Naive B cell (primary cell): ENCODE data around the gene ATIC. TPM values are rescaled to one million over a fixed set of nuclear protein-coding genes. Genes with fewer than 3 reads are reported as not detected.

ENCODE experiments used
- ATAC-seq, 2 donors: fragments of 150-1000 bp; cut with Tn5 transposase; 2 replicates each; pipeline ENCODE4 v1.10.0; 2021; ENCODE audit warnings: low read depth in 2 of 2, mild to moderate bottlenecking in 2 of 2, moderate library complexity in 2 of 2
- DNase-seq: peaks from one replicate; pipeline ENCODE4 v3.0.0; 2022
- H3K27ac Mint-ChIP-seq, 6 donors: one replicate each; pipeline ENCODE4 v1.8.0; 2020 to 2022; ENCODE audit warnings: mild to moderate bottlenecking in 6 of 6, mixed read lengths in 6 of 6, moderate library complexity in 5 of 6, inconsistent platforms in 2 of 6
- H3K27me3 Mint-ChIP-seq, 3 donors: one replicate each; pipeline ENCODE4 v1.8.0; 2021 to 2022; ENCODE audit warnings: mixed read lengths in 3 of 3, mild to moderate bottlenecking in 1 of 3
- H3K36me3 Mint-ChIP-seq, 2 donors: one replicate each; pipeline ENCODE4 v1.8.0; 2020 to 2022; ENCODE audit warnings: mixed read lengths in 2 of 2, inconsistent platforms in 1 of 2, mild to moderate bottlenecking in 1 of 2
- H3K4me1 Mint-ChIP-seq, 3 donors: one replicate each; pipeline ENCODE4 v1.8.0; 2020 to 2022; ENCODE audit warnings: mixed read lengths in 3 of 3, inconsistent platforms in 1 of 3, mild to moderate bottlenecking in 1 of 3, moderate library complexity in 1 of 3
- H3K4me3 Mint-ChIP-seq, 8 donors: one replicate each; pipeline ENCODE4 v1.8.0; 2020 to 2022; ENCODE audit warnings: mild to moderate bottlenecking in 8 of 8, mixed read lengths in 8 of 8, moderate library complexity in 8 of 8, inconsistent platforms in 2 of 8
- H3K9me3 Mint-ChIP-seq, 7 donors: one replicate each; pipeline ENCODE4 v1.8.0; 2020 to 2022; ENCODE audit warnings: mixed read lengths in 7 of 7, mild to moderate bottlenecking in 5 of 7, inconsistent platforms in 2 of 7, moderate library complexity in 1 of 7
- polyA plus RNA-seq, 6 donors: library from polyadenylated mRNA; unstranded; fragments of 300-500 nt; fragmentation: Illumina TruSeq; gene quantifications; one replicate each; pipeline ENCODE4 v1.2.3, GENCODE V29; 2021; ENCODE audit warnings: low read depth in 6 of 6

Gene ATIC
- polyA plus RNA-seq, 6 donors from 2014 or later = 103 to 161 (median 141) TPM

- Mint-ChIP-seq H3K4me3 (no peak overlapping the region), H3K9me3 (no peaks in the 10 kb centered on the region), H3K36me3 (peaks cover 20 to 25% of the 10 kb centered on the region in 2 donors), H3K27me3 (no peaks in the 10 kb centered on the region), H3K4me1 (peaks cover 8 to 17% (median 17%) of the 10 kb centered on the region in 3 donors), H3K27ac (peak overlapping the region in 1 of 6 donors; percentile 26)
- DNase-seq = no peak
- ATAC-seq = no peak
These were observed 8.8 kb downstream of the ATIC start for GRCh38 chr2:215320679-215321078.

DNA sequence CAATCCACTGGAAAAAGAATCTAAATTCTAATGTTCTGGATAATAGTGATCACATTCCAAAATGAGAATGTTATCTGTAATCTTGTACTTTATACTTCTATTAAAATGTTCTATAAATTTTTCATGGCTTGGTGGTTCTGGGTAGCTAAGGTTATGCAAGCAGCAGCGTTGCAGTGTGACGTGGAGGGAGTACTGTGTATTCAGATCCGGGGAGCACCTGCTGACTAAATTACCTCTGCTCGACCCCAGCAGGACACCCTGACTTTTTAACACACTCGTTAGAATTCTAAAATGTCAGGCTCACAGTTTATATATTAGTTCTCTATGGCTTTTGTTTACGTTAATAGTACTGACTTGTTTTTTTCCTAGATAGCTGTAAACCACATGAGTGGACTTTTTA lies 13.0 kb downstream of the ATIC start:
- ATAC-seq = no peak
- Mint-ChIP-seq H3K9me3 (no peaks in the 10 kb centered on the region), H3K27me3 (no peaks in the 10 kb centered on the region), H3K4me1 (peaks cover 3 to 22% (median 20%) of the 10 kb centered on the region in 3 donors), H3K27ac (peak overlapping the region in 3 of 6 donors; percentile 10 to 81 (median 25)), H3K36me3 (peaks cover 22 to 51% of the 10 kb centered on the region in 2 donors), H3K4me3 (no peak overlapping the region)
- no peak for DNase-seq

DNA sequence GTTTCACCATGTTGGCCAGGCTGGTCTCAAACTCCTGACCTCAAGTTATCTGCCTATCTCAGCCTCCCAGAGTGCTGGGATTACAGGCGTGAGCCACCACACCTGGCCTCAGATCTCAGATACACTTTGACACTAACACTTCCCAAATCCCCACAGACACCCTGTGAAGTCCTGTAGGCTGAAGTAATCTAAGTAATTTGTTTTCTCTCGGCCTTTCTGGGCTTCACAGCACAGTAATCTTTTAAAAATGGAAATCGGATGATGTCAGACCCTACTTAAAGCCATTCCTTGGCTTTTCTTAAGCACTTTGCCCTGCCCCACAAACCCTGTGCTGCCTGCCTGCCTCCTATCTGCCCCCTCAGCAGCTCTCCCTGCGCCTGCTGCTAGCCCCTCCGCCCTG lies 16.2 kb downstream of the ATIC start:
- Mint-ChIP-seq H3K9me3 (no peaks in the 10 kb centered on the region), H3K27me3 (no peaks in the 10 kb centered on the region), H3K4me3 (no peak overlapping the region), H3K27ac (peak overlapping the region in 2 of 6 donors; percentile 40 to 90), H3K36me3 (peaks cover 24 to 46% of the 10 kb centered on the region in 2 donors), H3K4me1 (peaks cover 14 to 26% (median 24%) of the 10 kb centered on the region in 3 donors)
- ATAC-seq (no peak), DNase-seq (no peak)

GRCh38 chr2:215332872-215333595 lies 21.2 kb downstream of the ATIC start:
- no peaks in the 10 kb centered on the region for H3K27me3 Mint-ChIP-seq
- DNase-seq (no peak), ATAC-seq (peak; percentile 82 to 85)
- peak overlapping the region in 1 of 8 donors; percentile 69 for H3K4me3 Mint-ChIP-seq
- H3K27ac Mint-ChIP-seq = peak overlapping the region in 5 of 6 donors; percentile 0 to 94 (median 60)
- H3K36me3 Mint-ChIP-seq = peaks cover 38 to 54% of the 10 kb centered on the region in 2 donors
- H3K4me1 Mint-ChIP-seq = peaks cover 13 to 20% (median 18%) of the 10 kb centered on the region in 3 donors
- no peaks in the 10 kb centered on the region for H3K9me3 Mint-ChIP-seq

- no peaks in the 10 kb centered on the region for H3K4me1 Mint-ChIP-seq
- H3K9me3 Mint-ChIP-seq = no peaks in the 10 kb centered on the region
- no peak overlapping the region for H3K27ac Mint-ChIP-seq
- H3K27me3 Mint-ChIP-seq = no peaks in the 10 kb centered on the region
- H3K4me3 Mint-ChIP-seq = no peak overlapping the region
- ATAC-seq (no peak), DNase-seq (no peak)
- H3K36me3 Mint-ChIP-seq = peaks cover 31 to 32% of the 10 kb centered on the region in 2 donors
These were observed 27.2 kb downstream of the ATIC start for GRCh38 chr2:215338883-215339679.

DNA sequence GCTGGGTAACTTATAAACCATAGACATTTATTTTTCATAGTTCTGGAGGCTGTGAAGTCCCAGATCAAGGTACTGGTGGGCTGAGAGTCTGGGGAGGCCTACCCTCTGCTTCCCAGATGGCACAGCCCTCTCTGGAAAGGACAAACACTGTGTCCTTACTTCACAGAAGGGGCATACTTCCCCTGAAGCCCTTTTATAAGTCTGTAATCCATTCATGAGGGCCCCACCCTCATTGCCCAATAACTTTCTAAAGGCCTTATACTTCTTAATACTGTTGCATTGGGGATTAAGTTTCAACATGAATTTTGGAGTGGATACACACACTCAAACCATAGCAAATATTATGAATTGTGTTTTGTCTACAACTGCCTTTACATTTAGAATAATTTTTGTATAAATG lies 36.0 kb downstream of the ATIC start:
- Mint-ChIP-seq H3K4me3 (no peak overlapping the region), H3K9me3 (no peaks in the 10 kb centered on the region), H3K4me1 (no peaks in the 10 kb centered on the region), H3K36me3 (peaks cover 18 to 51% of the 10 kb centered on the region in 2 donors), H3K27ac (no peak overlapping the region), H3K27me3 (no peaks in the 10 kb centered on the region)
- DNase-seq = no peak
- no peak for ATAC-seq

- DNase-seq = no peak
- Mint-ChIP-seq H3K4me1 (no peaks in the 10 kb centered on the region), H3K27ac (peak overlapping the region in 1 of 6 donors; percentile 7), H3K9me3 (no peaks in the 10 kb centered on the region), H3K36me3 (peaks cover 23 to 24% of the 10 kb centered on the region in 2 donors), H3K27me3 (no peaks in the 10 kb centered on the region), H3K4me3 (no peak overlapping the region)
- ATAC-seq = no peak
These were observed 40.7 kb downstream of the ATIC start for GRCh38 chr2:215352602-215353001.

DNA sequence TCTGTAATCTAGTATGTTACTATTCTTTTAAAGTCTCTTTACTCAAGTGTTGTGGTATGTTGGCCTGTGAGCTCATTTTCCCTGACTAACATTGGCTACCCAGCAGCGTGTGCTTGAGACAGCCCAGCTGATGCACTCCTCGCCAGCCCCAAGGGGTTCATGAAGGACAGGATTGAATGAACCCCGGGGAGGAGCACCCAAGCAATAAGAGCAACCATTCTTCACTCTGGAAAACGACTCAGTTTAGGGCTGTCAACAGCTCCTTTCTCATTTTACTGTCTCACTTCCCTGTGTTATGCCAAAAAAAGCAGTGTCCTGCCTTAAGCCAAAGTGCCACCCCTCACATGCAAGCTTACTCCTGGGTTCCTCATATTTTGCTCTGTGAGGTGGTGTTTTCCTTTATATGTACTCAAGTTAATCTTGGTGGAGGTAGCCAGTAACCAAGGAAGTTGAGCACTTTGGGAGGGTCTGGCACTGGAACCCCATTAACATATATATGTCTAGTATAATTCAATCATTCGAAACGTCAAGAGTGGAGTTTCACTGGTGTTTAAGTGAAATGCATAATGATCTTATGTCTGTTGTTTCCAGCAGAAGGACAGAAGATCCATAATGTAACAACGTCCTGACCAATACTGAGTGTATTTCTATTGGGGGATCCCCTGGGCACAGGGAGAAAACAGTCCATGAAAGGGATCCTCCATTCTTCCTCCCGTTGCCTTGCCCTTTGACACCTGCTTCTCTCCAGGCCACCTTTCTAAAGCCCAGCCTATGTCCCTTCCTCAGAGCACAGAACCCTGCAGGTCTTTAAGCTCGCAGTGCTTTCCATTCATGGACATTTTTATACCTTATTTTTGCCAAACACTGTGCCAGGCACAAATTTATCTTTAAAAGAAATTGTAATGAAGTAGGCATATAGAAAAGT lies 43.2 kb downstream of the ATIC start:
- DNase-seq (no peak), ATAC-seq (no peak)
- Mint-ChIP-seq H3K4me3 (no peak overlapping the region), H3K4me1 (no peaks in the 10 kb centered on the region), H3K36me3 (peaks cover 11 to 23% of the 10 kb centered on the region in 2 donors), H3K27me3 (no peaks in the 10 kb centered on the region), H3K9me3 (no peaks in the 10 kb centered on the region), H3K27ac (no peak overlapping the region)

DNA sequence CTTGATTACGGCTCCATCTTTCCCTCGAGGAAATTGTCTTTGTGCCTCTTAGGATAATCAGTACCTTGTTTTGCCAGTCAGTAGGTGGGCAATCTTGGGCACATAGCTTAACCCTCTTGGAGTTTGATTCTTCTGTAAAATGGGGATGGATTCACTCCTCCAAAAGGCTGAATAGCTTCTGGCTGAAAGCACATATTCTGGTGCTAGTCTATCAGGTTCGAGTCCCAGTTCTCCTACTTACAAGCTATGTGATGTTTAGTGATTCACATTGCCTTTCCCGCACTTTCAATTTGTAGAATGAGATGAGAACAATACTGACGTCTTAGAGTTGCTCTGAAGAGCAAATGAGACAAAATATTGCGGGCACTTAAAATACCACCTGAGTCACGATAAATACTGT lies 43.9 kb downstream of the ATIC start:
- DNase-seq (no peak), ATAC-seq (no peak)
- Mint-ChIP-seq H3K4me1 (no peaks in the 10 kb centered on the region), H3K27ac (no peak overlapping the region), H3K27me3 (no peaks in the 10 kb centered on the region), H3K4me3 (no peak overlapping the region), H3K36me3 (peaks cover 11 to 18% of the 10 kb centered on the region in 2 donors), H3K9me3 (no peaks in the 10 kb centered on the region)

DNA sequence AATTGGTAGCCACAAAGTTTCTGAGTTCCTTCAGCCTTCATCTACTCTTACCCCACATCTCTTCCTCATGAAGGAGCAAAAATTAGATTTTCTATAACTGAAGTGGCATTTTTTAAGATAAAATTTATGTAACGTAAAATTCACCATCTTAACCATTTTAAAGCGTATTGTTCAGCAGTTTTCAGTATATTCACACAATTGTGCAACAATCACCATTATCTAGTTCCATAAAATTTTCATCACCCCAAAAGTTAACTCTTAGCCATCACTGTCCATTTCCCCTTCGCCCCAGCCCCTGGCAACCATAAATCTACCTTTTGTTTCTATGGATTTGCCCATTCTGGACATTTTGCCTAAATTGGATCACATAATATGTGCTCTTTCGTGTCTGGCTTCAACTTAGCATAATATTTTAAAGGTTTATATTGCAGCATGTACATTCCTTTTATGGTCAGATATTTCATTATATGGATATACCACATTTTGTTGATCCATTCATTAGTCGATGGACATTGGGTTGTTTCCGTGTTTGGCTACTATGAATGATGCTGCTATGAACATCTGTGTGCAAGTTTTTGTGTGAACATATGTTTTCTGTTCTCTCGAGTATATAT lies 44.6 kb downstream of the ATIC start:
- H3K27me3 Mint-ChIP-seq = no peaks in the 10 kb centered on the region
- H3K4me1 Mint-ChIP-seq = no peaks in the 10 kb centered on the region
- peaks cover 13 to 18% of the 10 kb centered on the region in 2 donors for H3K36me3 Mint-ChIP-seq
- H3K4me3 Mint-ChIP-seq = no peak overlapping the region
- DNase-seq (no peak), ATAC-seq (no peak)
- H3K9me3 Mint-ChIP-seq = no peaks in the 10 kb centered on the region
- no peak overlapping the region for H3K27ac Mint-ChIP-seq

DNA sequence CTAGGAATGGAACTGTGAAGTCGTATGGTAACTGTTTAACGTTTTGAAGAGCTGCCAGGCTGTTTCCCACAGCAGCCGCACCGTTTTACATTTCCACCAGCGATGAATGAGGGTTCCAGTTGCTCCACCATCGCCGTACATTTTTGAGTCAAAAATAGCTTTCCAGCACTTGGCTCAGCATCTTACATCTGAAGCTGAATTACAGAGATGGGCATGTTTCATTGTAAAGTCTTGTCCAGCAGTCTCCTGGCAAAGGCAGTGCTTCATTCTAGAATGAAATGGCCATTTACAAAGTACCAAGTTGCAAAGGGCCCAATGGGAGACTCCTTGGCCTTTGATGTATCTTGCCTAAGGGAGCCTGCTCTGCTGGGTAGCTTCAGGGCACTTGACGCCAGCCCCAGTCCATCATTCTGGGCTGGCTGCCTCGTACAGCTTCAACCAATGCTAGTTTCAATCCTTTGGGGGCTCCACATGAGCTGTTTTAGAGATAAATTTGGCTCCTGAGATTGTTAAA lies 45.1 kb downstream of the ATIC start:
- Mint-ChIP-seq H3K36me3 (peaks cover 14 to 20% of the 10 kb centered on the region in 2 donors), H3K27me3 (no peaks in the 10 kb centered on the region), H3K9me3 (no peaks in the 10 kb centered on the region), H3K4me1 (no peaks in the 10 kb centered on the region), H3K4me3 (no peak overlapping the region), H3K27ac (no peak overlapping the region)
- no peak for DNase-seq
- no peak for ATAC-seq

DNA sequence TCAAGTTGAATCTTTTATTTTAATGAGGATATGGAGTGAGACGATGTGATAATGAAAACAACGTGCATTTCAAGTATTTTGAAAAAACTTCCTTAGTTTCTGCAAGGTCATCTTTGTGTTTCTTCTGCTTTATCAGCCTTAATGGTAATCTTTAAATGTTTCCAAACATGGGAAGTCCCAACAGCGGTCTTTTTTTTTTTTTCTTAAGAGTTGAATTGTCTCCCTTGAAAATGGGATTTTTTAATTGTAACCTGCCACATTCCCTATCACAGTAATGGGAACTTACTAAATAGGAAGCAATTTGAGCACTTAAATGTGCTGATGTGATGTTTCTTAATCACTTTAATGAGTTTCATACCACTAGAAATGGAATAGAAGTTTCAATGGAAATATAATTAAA lies 45.8 kb downstream of the ATIC start:
- no peaks in the 10 kb centered on the region for H3K9me3 Mint-ChIP-seq
- no peaks in the 10 kb centered on the region for H3K4me1 Mint-ChIP-seq
- H3K27me3 Mint-ChIP-seq = no peaks in the 10 kb centered on the region
- H3K27ac Mint-ChIP-seq = no peak overlapping the region
- no peak overlapping the region for H3K4me3 Mint-ChIP-seq
- ATAC-seq = no peak
- DNase-seq = no peak
- peaks cover 11 to 20% of the 10 kb centered on the region in 2 donors for H3K36me3 Mint-ChIP-seq
